HEK293T (cell line): Measurements from ENCODE around the gene RHCE.
"Not testable (repeated sequence)": the region's sequence is repeated elsewhere in the genome, so short reads cannot be mapped to it uniquely, and the experiment has no call there.

Experiments used
- CTCF ChIA-PET: fragments of 350-600 bp; formaldehyde crosslinking; extraction: SDS; loops from one replicate; lab custom pipeline; 2021; ENCODE audit warnings: antibody characterized with exemption, inconsistent platforms; lab: Yijun Ruan, JAX
- POLR2A ChIA-PET: fragments of 350-600 bp; formaldehyde crosslinking; extraction: SDS; loops from one replicate; lab custom pipeline; 2020; ENCODE audit warnings: antibody characterized with exemption, inconsistent platforms; lab: Yijun Ruan, JAX
- DNase-seq: peaks from one replicate; pipeline ENCODE4 v3.0.0; 2012; ENCODE audit warnings: mixed read lengths; ENCODE audit errors: extremely low spot score
- ARNT ChIP-seq: fragments of 450-650 bp; IDR thresholded peaks from 2 replicates; pipeline ENCODE4 v1.6.1; 2017; ENCODE audit warnings: mild to moderate bottlenecking
- BHLHE40 ChIP-seq: fragments of 450-650 bp; IDR thresholded peaks from 2 replicates; pipeline ENCODE4 v1.6.1; 2016; ENCODE audit warnings: mild to moderate bottlenecking, moderate library complexity, borderline replicate concordance
- CTBP1 ChIP-seq: fragments of 450-650 bp; IDR thresholded peaks from 2 replicates; pipeline ENCODE4 v1.6.1; 2016; ENCODE audit warnings: borderline replicate concordance
- ELF4 ChIP-seq: fragments of 450-650 bp; IDR thresholded peaks from 2 replicates; pipeline ENCODE4 v1.6.1; 2017; ENCODE audit warnings: antibody characterized with exemption
- FOXA1 ChIP-seq: fragments of 450-650 bp; IDR thresholded peaks from 2 replicates; pipeline ENCODE4 v1.6.1; 2016; ENCODE audit warnings: mild to moderate bottlenecking
- FOXK2 ChIP-seq: fragments of 450-650 bp; IDR thresholded peaks from 2 replicates; pipeline ENCODE4 v1.6.1; 2016; ENCODE audit warnings: mild to moderate bottlenecking
- FOXM1 ChIP-seq: fragments of 450-650 bp; IDR thresholded peaks from 2 replicates; pipeline ENCODE4 v1.6.1; 2017; ENCODE audit warnings: mild to moderate bottlenecking, borderline replicate concordance
- HDGF ChIP-seq: fragments of 450-650 bp; IDR thresholded peaks from 2 replicates; pipeline ENCODE4 v1.6.1; 2017; ENCODE audit warnings: antibody characterized with exemption, borderline replicate concordance
- L3MBTL2 ChIP-seq: fragments of 450-650 bp; conservative IDR thresholded peaks from 2 replicates; pipeline ENCODE4 v1.6.1; 2016; ENCODE audit warnings: mild to moderate bottlenecking
- LEF1 ChIP-seq: fragments of 450-650 bp; IDR thresholded peaks from 2 replicates; pipeline ENCODE4 v1.6.1; 2017; ENCODE audit warnings: mild to moderate bottlenecking, borderline replicate concordance
- NFRKB ChIP-seq: fragments of 450-650 bp; IDR thresholded peaks from 2 replicates; pipeline ENCODE4 v1.6.1; 2016; ENCODE audit warnings: mild to moderate bottlenecking, moderate library complexity
- PKNOX1 ChIP-seq: fragments of 450-650 bp; IDR thresholded peaks from 2 replicates; pipeline ENCODE4 v1.6.1; 2016
- SP1 ChIP-seq: fragments of 450-650 bp; IDR thresholded peaks from 2 replicates; pipeline ENCODE4 v1.6.1; 2017
- SUZ12 ChIP-seq: fragments of 450-650 bp; IDR thresholded peaks from 2 replicates; pipeline ENCODE4 v1.6.1; 2016; ENCODE audit warnings: mild to moderate bottlenecking
- TARDBP ChIP-seq: fragments of 450-650 bp; IDR thresholded peaks from 2 replicates; pipeline ENCODE4 v1.6.1; 2016
- ZNF384 ChIP-seq: fragments of 450-650 bp; IDR thresholded peaks from 2 replicates; pipeline ENCODE4 v1.6.1; 2016

RHCE gene

GRCh38 chr1:25450891-25451290, 30.3 kb upstream of the RHCE start:
- ChIA-PET POLR2A (no interaction called here), CTCF (interaction anchor here (1.4 kb wide), 1 partner anchor 25 kb away, joined by 3 read pairs; no protein-coding TSS in a partner anchor)
- TF ChIP-seq TARDBP (no peak), CTBP1 (no peak), ZNF384 (no peak), ARNT (no peak), SUZ12 (no peak), PKNOX1 (no peak), FOXK2 (no peak), SP1 (no peak), L3MBTL2 (no peak)
- no peak for DNase-seq

GRCh38 chr1:25447547-25447946, 26.9 kb upstream of the RHCE start:
- CTCF ChIA-PET, result no interaction called here
- no peak for TF ChIP-seq HDGF
- TF ChIP-seq BHLHE40, result no peak
- no peak for TF ChIP-seq SUZ12
- no peak for TF ChIP-seq FOXA1
- TF ChIP-seq ARNT, result no peak
- TF ChIP-seq ELF4, result no peak
- TF ChIP-seq LEF1, result no peak
- no peak for TF ChIP-seq TARDBP
- no peak for TF ChIP-seq NFRKB
- TF ChIP-seq FOXM1, result no peak
- TF ChIP-seq PKNOX1, result no peak
- TF ChIP-seq CTBP1, result no peak
- TF ChIP-seq FOXK2, result no peak
- no peak for TF ChIP-seq L3MBTL2
- no peak for TF ChIP-seq SP1
- POLR2A ChIA-PET, result no interaction called here
- no peak for DNase-seq

GRCh38 chr1:25445993-25446538, 25.4 kb upstream of the RHCE start:
- CTCF ChIA-PET, result no interaction called here
- DNase-seq, result no peak
- POLR2A ChIA-PET, result no interaction called here
- TF ChIP-seq BHLHE40, result no peak
- TF ChIP-seq PKNOX1, result no peak
- no peak for TF ChIP-seq ZNF384
- no peak for TF ChIP-seq TARDBP
- no peak for TF ChIP-seq L3MBTL2
- TF ChIP-seq HDGF, result no peak
- TF ChIP-seq ELF4, result no peak
- TF ChIP-seq LEF1, result no peak
- no peak for TF ChIP-seq NFRKB
- TF ChIP-seq FOXA1, result no peak
- TF ChIP-seq ARNT, result no peak
- TF ChIP-seq FOXM1, result no peak
- TF ChIP-seq SUZ12, result no peak
- TF ChIP-seq CTBP1, result no peak
- no peak for TF ChIP-seq SP1
- TF ChIP-seq FOXK2, result no peak

DNA sequence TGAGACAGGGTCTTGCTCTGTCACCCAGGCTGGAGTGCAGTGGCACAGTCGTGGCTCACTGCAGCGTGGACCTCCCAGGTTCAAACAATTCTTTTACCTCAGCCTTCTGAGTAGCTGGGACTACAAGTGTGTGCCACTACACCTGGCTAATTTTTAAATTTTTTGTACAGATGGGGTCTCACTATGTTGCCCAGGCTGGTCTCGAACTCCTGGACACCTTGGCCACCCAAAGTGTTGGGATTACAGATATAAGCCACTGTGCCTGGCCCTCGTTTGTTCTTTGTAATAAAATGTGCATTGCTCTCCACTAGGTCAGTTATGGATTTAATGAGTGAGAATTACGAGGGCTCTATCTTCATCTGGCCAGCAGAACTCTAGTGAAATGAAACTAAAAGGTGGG, 24.0 kb upstream of the RHCE start:
- DNase-seq, POLR2A ChIA-PET: not testable (repeated sequence)
- CTCF ChIA-PET, result interaction anchor here (0.7 kb wide), 1 partner anchor 33 kb away, joined by 4 read pairs; no protein-coding TSS in a partner anchor

GRCh38 chr1:25443030-25443699, 22.5 kb upstream of the RHCE start:
- POLR2A ChIA-PET, result interaction anchor here (1.0 kb wide), 2 partner anchors 13 to 203 kb away, joined by 3 read pairs; partner anchors contain the start of gene MACO1
- TF ChIP-seq HDGF (no peak), SUZ12 (no peak), ZNF384 (no peak), PKNOX1 (no peak), BHLHE40 (no peak), FOXA1 (no peak), SP1 (no peak)
- DNase-seq, result no peak
- CTCF ChIA-PET, result no interaction called here

DNA sequence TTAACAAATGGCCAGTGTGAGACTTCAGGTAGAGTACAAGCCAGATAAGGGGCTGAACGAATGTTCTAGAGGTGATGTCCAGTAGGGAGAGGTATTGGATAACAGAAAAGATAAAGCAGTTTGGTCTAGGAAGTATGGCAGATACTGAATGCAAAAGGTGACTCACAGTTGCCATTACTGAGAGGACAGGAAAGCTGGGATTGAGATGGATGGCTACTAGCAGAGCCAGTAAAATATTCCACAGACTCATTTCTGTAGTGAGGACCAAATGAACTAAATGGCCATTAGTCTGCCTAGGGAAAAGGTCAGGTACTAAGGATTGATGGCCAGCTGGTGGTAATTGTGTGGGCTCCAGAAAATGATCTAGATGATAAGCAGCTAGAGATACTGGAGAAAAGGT, 21.6 kb upstream of the RHCE start:
- DNase-seq, result no peak
- ChIA-PET CTCF (interaction anchor here (1.6 kb wide), 1 partner anchor 8 kb away, joined by 4 read pairs; no protein-coding TSS in a partner anchor), POLR2A (interaction anchor here (1.0 kb wide), 2 partner anchors 12 to 202 kb away, joined by 3 read pairs; partner anchors contain the start of gene MACO1)
- no peak for TF ChIP-seq L3MBTL2
- no peak for TF ChIP-seq SP1
- no peak for TF ChIP-seq LEF1
- no peak for TF ChIP-seq ZNF384
- no peak for TF ChIP-seq FOXK2
- TF ChIP-seq HDGF, result no peak
- TF ChIP-seq FOXA1, result no peak
